Kidney tubule cell (primary cell): Measurements from ENCODE around the gene ZNF789.
"Not testable (repeated sequence)": the region's sequence is repeated elsewhere in the genome, so short reads cannot be mapped to it uniquely, and the experiment has no call there.

Source experiments
- DNase-seq: peaks from one replicate; pipeline ENCODE4 v3.0.0-alpha.2; 2018; ENCODE audit warnings: low spot score

The ZNF789 gene

GRCh38 chr7:99472561-99473314, at the start of gene ZNF789:
TSS of gene ZNF789 (plus strand) at chr7:99472890. CDS start at chr7:99476457, 3,567 bp downstream.
- DNase-seq: peak; percentile 97

- DNase-seq: no peak
These were observed 47.6 kb upstream of the ZNF789 start for GRCh38 chr7:99424932-99425730.

- DNase-seq: no peak
These were observed 43.6 kb upstream of the ZNF789 start for GRCh38 chr7:99428972-99429566.

- DNase-seq: no peak
These were observed 42.9 kb upstream of the ZNF789 start for GRCh38 chr7:99429756-99430155.

- not testable (repeated sequence) for DNase-seq
These were observed 40.7 kb upstream of the ZNF789 start for GRCh38 chr7:99431756-99432540.

GRCh38 chr7:99433158-99433557, 39.5 kb upstream of the ZNF789 start:
- no peak for DNase-seq

GRCh38 chr7:99437946-99438572, 34.6 kb upstream of the ZNF789 start:
- no peak for DNase-seq

GRCh38 chr7:99438573-99439480, 33.9 kb upstream of the ZNF789 start, which contains the start of the genes CPSF4 and PTCD1:
TSS of gene CPSF4 (plus strand) at chr7:99438943. CDS start at chr7:99439083, 140 bp downstream.
TSS of gene PTCD1 (minus strand) at chr7:99438798. CDS start at chr7:99435242, 3,556 bp downstream.
- DNase-seq: peak; percentile 96

- no peak for DNase-seq
These were observed 32.5 kb upstream of the ZNF789 start for GRCh38 chr7:99440195-99440594.

- no peak for DNase-seq
These were observed 26.6 kb upstream of the ZNF789 start for GRCh38 chr7:99446096-99446495.

- no peak for DNase-seq
These were observed 24.7 kb upstream of the ZNF789 start for GRCh38 chr7:99447943-99448342.

GRCh38 chr7:99448855-99449254, 23.8 kb upstream of the ZNF789 start:
- no peak for DNase-seq

GRCh38 chr7:99449326-99449725, 23.4 kb upstream of the ZNF789 start:
- no peak for DNase-seq

- no peak for DNase-seq
These were observed 20.8 kb upstream of the ZNF789 start for GRCh38 chr7:99451936-99452335.

- DNase-seq: no peak
These were observed 20.1 kb upstream of the ZNF789 start for GRCh38 chr7:99452541-99452940.

GRCh38 chr7:99453105-99453504, 19.6 kb upstream of the ZNF789 start:
- DNase-seq: no peak

- no peak for DNase-seq
These were observed 16.8 kb upstream of the ZNF789 start for GRCh38 chr7:99455874-99456273.

GRCh38 chr7:99456288-99456687, 16.4 kb upstream of the ZNF789 start:
- no peak for DNase-seq

- no peak for DNase-seq
These were observed 15.5 kb upstream of the ZNF789 start for GRCh38 chr7:99457050-99457649.
